HAP-1 (cell line): ENCODE results near the gene FCN1.

ENCODE experiments used
- DNase-seq, 2 experiments: peaks; one replicate each; pipeline ENCODE4 v3.0.0-alpha.2; 2016 to 2020; ENCODE audit warnings: low spot score in 2 of 2
- H3K27me3 ChIP-seq: fragments of 250-450 bp; sonication (Bioruptor Pico); 2 replicates; pipeline ENCODE4 v1.5.1; 2020; ENCODE audit warnings: low read depth, mild to moderate bottlenecking, moderate library complexity
- H3K36me3 ChIP-seq: fragments of 250-450 bp; sonication (Bioruptor Pico); replicated peaks from 2 replicates; pipeline ENCODE4 v1.5.1; 2020; ENCODE audit warnings: mild to moderate bottlenecking
- H3K4me1 ChIP-seq: fragments of 250-450 bp; sonication (Bioruptor Pico); 2 replicates; pipeline ENCODE4 v1.5.1; 2020; ENCODE audit warnings: mild to moderate bottlenecking
- H3K4me3 ChIP-seq: fragments of 250-450 bp; sonication (Bioruptor Pico); 2 replicates; pipeline ENCODE4 v1.5.1; 2020; ENCODE audit warnings: mild to moderate bottlenecking, moderate library complexity
- H3K9me3 ChIP-seq: fragments of 250-450 bp; sonication (Bioruptor Pico); 2 replicates; pipeline ENCODE4 v1.5.1; 2020; ENCODE audit warnings: mild to moderate bottlenecking, moderate library complexity
- in situ Hi-C: fragments of 300-500 bp; cut with MboI; formaldehyde crosslinking; loops from 3 replicates; pipeline ENCODE4 v1.14.3; 2020; ENCODE audit warnings: low sequenced_read_pairs, inconsistent platforms, mixed read lengths

FCN1 gene

GRCh38 chr9:134937164-134937555, 19.4 kb upstream of the FCN1 start:
- H3K27me3 ChIP-seq: no peaks in the 10 kb centered on the region

GRCh38 chr9:134936346-134937163, 18.8 kb upstream of the FCN1 start:
- Histone ChIP-seq H3K4me1 (no peaks in the 10 kb centered on the region), H3K36me3 (no peaks in the 10 kb centered on the region), H3K27me3 (no peaks in the 10 kb centered on the region), H3K9me3 (peaks cover 3% of the 10 kb centered on the region; the same call in 1 of the 2 replicates), H3K4me3 (no peak overlapping the region)
- no peak for DNase-seq
- in situ Hi-C loops: no loop called here

More at GRCh38 chr9:134937164-134937555, 19.4 kb upstream of the FCN1 start:
- H3K4me1 ChIP-seq: no peaks in the 10 kb centered on the region
- in situ Hi-C loops: no loop called here
- H3K9me3 ChIP-seq: peaks cover 4% of the 10 kb centered on the region; the same call in 1 of the 2 replicates
- no peaks in the 10 kb centered on the region for H3K36me3 ChIP-seq
- no peak overlapping the region for H3K4me3 ChIP-seq
- DNase-seq: no peak

- in situ Hi-C loops: no loop called here
- Histone ChIP-seq H3K36me3 (no peaks in the 10 kb centered on the region), H3K4me1 (no peaks in the 10 kb centered on the region)
Observed at GRCh38 chr9:134935701-134936345, 18.1 kb upstream of the FCN1 start.

GRCh38 chr9:134935056-134935640, 17.4 kb upstream of the FCN1 start:
- Histone ChIP-seq H3K4me1 (no peaks in the 10 kb centered on the region), H3K36me3 (no peaks in the 10 kb centered on the region), H3K27me3 (no peaks in the 10 kb centered on the region), H3K4me3 (no peak overlapping the region), H3K9me3 (peaks cover 3% of the 10 kb centered on the region; the same call in 1 of the 2 replicates)
- no peak for DNase-seq
- in situ Hi-C loops: no loop called here

More at GRCh38 chr9:134935701-134936345, 18.1 kb upstream of the FCN1 start:
- no peaks in the 10 kb centered on the region for H3K27me3 ChIP-seq
- H3K4me3 ChIP-seq: no peak overlapping the region
- no peak for DNase-seq
- H3K9me3 ChIP-seq: peaks cover 3% of the 10 kb centered on the region; the same call in 1 of the 2 replicates

- Histone ChIP-seq H3K4me1 (no peaks in the 10 kb centered on the region), H3K4me3 (no peak overlapping the region), H3K36me3 (no peaks in the 10 kb centered on the region), H3K9me3 (peaks cover 3% of the 10 kb centered on the region; the same call in 1 of the 2 replicates), H3K27me3 (no peaks in the 10 kb centered on the region)
- in situ Hi-C loops: no loop called here
- no peak for DNase-seq
Observed at GRCh38 chr9:134933076-134933659, 15.5 kb upstream of the FCN1 start.

- in situ Hi-C loops: no loop called here
- H3K4me1 ChIP-seq: no peaks in the 10 kb centered on the region
- H3K4me3 ChIP-seq: no peak overlapping the region
- no peaks in the 10 kb centered on the region for H3K36me3 ChIP-seq
- H3K27me3 ChIP-seq: no peaks in the 10 kb centered on the region
- no peak for DNase-seq
- peaks cover 3% of the 10 kb centered on the region; the same call in 1 of the 2 replicates for H3K9me3 ChIP-seq
Observed at GRCh38 chr9:134932606-134933005, 14.9 kb upstream of the FCN1 start.

- Histone ChIP-seq H3K36me3 (no peaks in the 10 kb centered on the region), H3K9me3 (peaks cover 3% of the 10 kb centered on the region; the same call in 1 of the 2 replicates), H3K4me3 (no peak overlapping the region), H3K4me1 (no peaks in the 10 kb centered on the region), H3K27me3 (no peaks in the 10 kb centered on the region)
- in situ Hi-C loops: no loop called here
- DNase-seq: no peak
Observed at GRCh38 chr9:134932171-134932570, 14.5 kb upstream of the FCN1 start.

GRCh38 chr9:134930398-134930797, 12.7 kb upstream of the FCN1 start:
- Histone ChIP-seq H3K36me3 (no peaks in the 10 kb centered on the region), H3K4me3 (no peak overlapping the region), H3K4me1 (no peaks in the 10 kb centered on the region), H3K27me3 (no peaks in the 10 kb centered on the region), H3K9me3 (peaks cover 3% of the 10 kb centered on the region; the same call in 1 of the 2 replicates)
- DNase-seq: no peak
- in situ Hi-C loops: no loop called here

GRCh38 chr9:134929193-134930158, 11.8 kb upstream of the FCN1 start:
- no peaks in the 10 kb centered on the region for H3K4me1 ChIP-seq
- in situ Hi-C loops: no loop called here
- H3K4me3 ChIP-seq: no peak overlapping the region
- no peak for DNase-seq
- peaks cover 3% of the 10 kb centered on the region; the same call in 1 of the 2 replicates for H3K9me3 ChIP-seq
- H3K27me3 ChIP-seq: no peaks in the 10 kb centered on the region
- H3K36me3 ChIP-seq: no peaks in the 10 kb centered on the region

GRCh38 chr9:134928436-134929192, 10.9 kb upstream of the FCN1 start:
- no peak overlapping the region for H3K4me3 ChIP-seq
- H3K9me3 ChIP-seq: peaks cover 3% of the 10 kb centered on the region; the same call in 1 of the 2 replicates
- no peaks in the 10 kb centered on the region for H3K36me3 ChIP-seq
- H3K27me3 ChIP-seq: no peaks in the 10 kb centered on the region
- H3K4me1 ChIP-seq: no peaks in the 10 kb centered on the region
- DNase-seq: no peak
- in situ Hi-C loops: no loop called here

GRCh38 chr9:134925011-134925511, 7.3 kb upstream of the FCN1 start:
- H3K36me3 ChIP-seq: no peaks in the 10 kb centered on the region
- DNase-seq: no peak
- in situ Hi-C loops: no loop called here
- H3K9me3 ChIP-seq: no peaks in the 10 kb centered on the region
- H3K27me3 ChIP-seq: no peaks in the 10 kb centered on the region
- no peaks in the 10 kb centered on the region for H3K4me1 ChIP-seq
- H3K4me3 ChIP-seq: no peak overlapping the region

GRCh38 chr9:134923466-134923865, 5.8 kb upstream of the FCN1 start:
- Histone ChIP-seq H3K4me3 (no peak overlapping the region), H3K36me3 (no peaks in the 10 kb centered on the region), H3K4me1 (no peaks in the 10 kb centered on the region), H3K27me3 (no peaks in the 10 kb centered on the region), H3K9me3 (no peaks in the 10 kb centered on the region)
- in situ Hi-C loops: no loop called here
- no peak for DNase-seq
